ENCODE data around the gene MTMR4. TPM values are rescaled to one million over a fixed set of nuclear protein-coding genes. Genes with fewer than 3 reads are reported as not detected.

Gene MTMR4
- total and polyA plus RNA-seq, 3 experiments from 2014 or later = 23.3 to 91.8 (median 90.2) TPM

DNA sequence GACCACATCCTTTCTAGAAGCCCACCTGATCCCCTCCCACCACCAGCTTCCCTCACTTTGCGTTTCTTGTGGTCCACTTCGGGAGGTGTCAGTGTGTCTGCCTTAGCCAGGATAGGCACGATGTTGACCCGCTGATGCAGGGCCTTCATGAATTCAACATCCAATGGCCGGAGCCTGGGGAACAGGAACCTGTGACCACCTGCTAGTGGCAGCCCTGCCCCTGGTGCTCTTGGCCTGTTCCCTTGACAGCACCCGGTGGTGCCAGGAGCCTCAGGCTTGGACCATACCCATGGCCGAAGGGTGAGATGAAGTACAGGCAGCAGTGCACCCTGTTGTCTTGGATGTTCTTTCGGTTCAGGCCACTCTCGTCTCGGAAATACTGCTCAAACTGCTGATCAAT, 7.2 kb upstream of the MTMR4 start:
- H3K4me1 ChIP-seq (ENCODE audit: insufficient read depth, low read length) = peaks cover 13% of the 10 kb centered on the region
- ChIA-PET POLR2A (no interaction called here), CTCF (interaction anchor here (0.7 kb wide), 1 partner anchor 576 kb away, joined by 3 read pairs; no protein-coding TSS in a partner anchor)
- no peak overlapping the region for H3K27ac ChIP-seq (ENCODE audit: low read depth, low read length)
- no peaks in the 10 kb centered on the region for H3K36me3 ChIP-seq (ENCODE audit: insufficient read depth, low read length)
- no peak for DNase-seq
- no peak overlapping the region for H3K4me3 Mint-ChIP-seq
- H3K27me3 Mint-ChIP-seq = peaks cover 0 to 7% of the 10 kb centered on the region in 2 donors
- peaks cover 0 to 6% (median 0%) of the 10 kb centered on the region in 3 donors for H3K36me3 Mint-ChIP-seq
- H3K4me3 ChIP-seq (ENCODE audit: low read length) = no peak overlapping the region
- no peaks in the 10 kb centered on the region for H3K9me3 ChIP-seq (ENCODE audit: low read length)
- peak overlapping the region in 1 of 8 donors; percentile 46 for H3K27ac Mint-ChIP-seq
- no peaks in the 10 kb centered on the region for H3K9me3 Mint-ChIP-seq
- H3K27me3 ChIP-seq (ENCODE audit: insufficient read depth, low read length, poor library complexity, severe bottlenecking) = no peaks in the 10 kb centered on the region
- H3K4me1 Mint-ChIP-seq = peaks cover 10 to 17% (median 13%) of the 10 kb centered on the region in 3 donors

DNA sequence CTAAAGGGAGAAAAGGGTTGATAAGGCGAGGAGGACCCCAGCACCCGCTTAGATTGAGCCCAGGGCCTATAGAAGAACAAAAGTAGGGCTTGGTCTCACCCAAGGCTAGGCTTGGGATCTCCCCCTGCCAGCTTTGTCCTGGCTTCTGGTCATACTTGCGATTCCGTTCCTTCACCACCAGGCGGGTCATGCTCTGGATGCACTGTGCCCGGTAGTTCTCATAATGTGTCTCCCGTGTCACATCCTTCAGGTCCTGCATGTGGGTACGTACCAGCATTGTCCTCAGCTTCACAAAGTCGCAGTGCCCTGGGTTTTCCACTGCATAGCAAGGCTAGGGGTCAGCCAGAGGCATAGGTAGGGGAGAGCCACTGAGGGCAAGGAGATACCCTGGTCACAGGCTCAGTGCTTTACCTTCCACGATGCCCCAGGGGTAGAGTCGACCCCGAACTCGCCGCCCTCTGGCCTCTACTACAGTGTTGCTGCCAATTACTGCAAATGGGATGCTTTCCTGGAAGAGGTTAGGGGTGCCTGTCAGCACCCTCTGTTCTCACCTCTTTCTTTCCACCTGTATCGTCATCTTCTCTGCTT, 6.5 kb upstream of the MTMR4 start:
- Histone ChIP-seq H3K36me3 (ENCODE audit: insufficient read depth, low read length) (no peaks in the 10 kb centered on the region), H3K9me3 (ENCODE audit: low read length) (no peaks in the 10 kb centered on the region), H3K27ac (ENCODE audit: low read depth, low read length) (no peak overlapping the region), H3K4me1 (ENCODE audit: insufficient read depth, low read length) (peaks cover 21% of the 10 kb centered on the region), H3K4me3 (ENCODE audit: low read length) (no peak overlapping the region), H3K27me3 (ENCODE audit: insufficient read depth, low read length, poor library complexity, severe bottlenecking) (no peaks in the 10 kb centered on the region)
- Mint-ChIP-seq H3K4me1 (peaks cover 18 to 24% (median 20%) of the 10 kb centered on the region in 3 donors), H3K36me3 (peaks cover 0 to 6% (median 0%) of the 10 kb centered on the region in 3 donors), H3K9me3 (no peaks in the 10 kb centered on the region), H3K27ac (peak overlapping the region in 2 of 8 donors; percentile 46 to 65), H3K27me3 (peaks cover 0 to 7% of the 10 kb centered on the region in 2 donors), H3K4me3 (peak overlapping the region in 4 of 7 donors; percentile 15 to 48 (median 34))
- DNase-seq = no peak
- POLR2A ChIA-PET = interaction anchor here (0.6 kb wide), 1 partner anchor 29 kb away, joined by 6 read pairs; no protein-coding TSS in a partner anchor
- CTCF ChIA-PET = interaction anchor here (1.0 kb wide), 1 partner anchor 484 kb away, joined by 3 read pairs; no protein-coding TSS in a partner anchor

DNA sequence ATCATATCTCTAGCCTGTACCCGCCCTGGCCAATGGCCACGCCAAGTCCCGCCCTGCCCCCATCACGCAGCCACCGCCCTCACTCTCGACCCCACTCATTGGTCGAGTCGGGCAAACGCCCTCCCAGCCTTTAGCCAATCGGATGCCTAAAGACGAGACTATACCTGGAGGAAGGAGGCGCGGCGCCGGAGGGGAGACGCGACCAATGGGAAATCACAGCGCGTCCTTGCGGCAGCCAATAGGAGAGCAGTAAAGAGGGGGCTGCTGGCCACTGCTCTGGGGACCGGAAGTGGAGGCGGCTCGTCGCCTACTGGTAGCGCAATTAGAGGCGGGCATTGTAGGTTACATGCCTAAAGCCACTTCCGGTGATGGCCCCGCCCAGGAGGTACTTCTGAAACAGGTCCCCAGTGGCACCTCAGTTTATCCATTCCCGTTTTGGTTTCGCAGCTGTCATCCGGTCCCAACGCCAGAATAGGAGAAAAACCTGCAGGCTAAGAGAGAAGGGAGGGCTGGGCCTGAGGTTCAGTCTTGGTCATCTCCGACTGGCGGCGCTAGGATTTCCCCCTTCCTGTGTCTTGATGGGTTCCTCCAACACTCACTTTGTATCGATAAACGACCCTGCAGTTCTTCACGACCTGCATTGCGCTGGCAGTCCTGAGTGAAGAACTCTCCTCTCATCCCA, 3.6 kb upstream of the MTMR4 start:
- no peaks in the 10 kb centered on the region for H3K27me3 ChIP-seq (ENCODE audit: insufficient read depth, low read length, poor library complexity, severe bottlenecking)
- Mint-ChIP-seq H3K4me1 (peaks cover 35 to 48% (median 38%) of the 10 kb centered on the region in 3 donors), H3K27me3 (peaks cover 0 to 7% of the 10 kb centered on the region in 2 donors)

DNA sequence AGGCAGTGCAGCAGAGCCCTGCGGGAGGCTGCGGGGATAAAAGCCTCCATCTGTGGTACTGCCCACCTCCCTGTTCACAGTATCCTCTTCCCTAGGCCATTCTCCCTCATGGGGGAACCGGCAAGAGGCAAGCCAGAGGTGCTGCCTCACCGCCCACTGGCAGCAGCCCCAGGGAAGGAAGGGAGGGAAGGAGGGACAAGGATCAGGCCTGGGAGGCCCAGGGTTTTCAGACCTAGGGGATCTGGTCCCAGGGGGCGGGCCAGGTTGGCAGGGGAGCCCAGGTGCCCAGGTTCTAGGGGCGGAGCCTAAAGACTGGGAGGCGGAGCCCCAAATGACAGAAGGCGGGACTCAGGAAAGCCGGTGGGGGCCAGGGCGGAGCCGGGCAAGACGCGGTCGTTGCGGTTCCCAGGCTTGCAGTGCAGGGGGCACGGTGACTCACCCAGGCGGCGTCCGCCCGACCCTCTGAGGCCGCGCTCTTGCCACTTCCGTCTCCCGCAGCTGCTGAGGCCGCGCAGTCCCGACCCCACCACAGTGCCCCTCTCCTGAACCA, 3.0 kb upstream of the MTMR4 start:
- H3K9me3 Mint-ChIP-seq = no peaks in the 10 kb centered on the region
- Histone ChIP-seq H3K9me3 (ENCODE audit: low read length) (no peaks in the 10 kb centered on the region), H3K36me3 (ENCODE audit: insufficient read depth, low read length) (peaks cover 4% of the 10 kb centered on the region), H3K27ac (ENCODE audit: low read depth, low read length) (peak overlapping the region; percentile 77), H3K27me3 (ENCODE audit: insufficient read depth, low read length, poor library complexity, severe bottlenecking) (no peaks in the 10 kb centered on the region), H3K4me3 (ENCODE audit: low read length) (peak overlapping the region; percentile 81), H3K4me1 (ENCODE audit: insufficient read depth, low read length) (peaks cover 44% of the 10 kb centered on the region)
- no peak for DNase-seq
- peak overlapping the region; percentile 81 to 99 (median 97) for H3K4me3 Mint-ChIP-seq
- H3K36me3 Mint-ChIP-seq = peaks cover 0 to 9% (median 0%) of the 10 kb centered on the region in 3 donors
- CTCF ChIA-PET = interaction anchor here (1.4 to 2.1 kb wide), 4 partner anchors 9 to 166 kb away, joined by 3 to 8 read pairs (median 4); partner anchors contain the start of gene SUPT4H1
- peak overlapping the region; percentile 85 to 98 (median 94) for H3K27ac Mint-ChIP-seq
- H3K27me3 Mint-ChIP-seq = peaks cover 0 to 7% of the 10 kb centered on the region in 2 donors
- POLR2A ChIA-PET = interaction anchor here (1.0 to 2.8 kb wide), 6 partner anchors 30 to 1103 kb away, joined by 3 to 13 read pairs (median 6); partner anchors contain the start of genes HSF5 and SUPT4H1
- H3K4me1 Mint-ChIP-seq = peaks cover 38 to 53% (median 43%) of the 10 kb centered on the region in 3 donors

More for the DNA sequence above, 3.6 kb upstream of the MTMR4 start:
- peak; percentile 98 to 100 (median 100) for DNase-seq
- Mint-ChIP-seq H3K9me3 (no peaks in the 10 kb centered on the region), H3K27ac (peak overlapping the region; percentile 85 to 98 (median 94)), H3K4me3 (peak overlapping the region; percentile 81 to 99 (median 97)), H3K36me3 (peaks cover 0 to 6% (median 0%) of the 10 kb centered on the region in 3 donors)
- Histone ChIP-seq H3K4me3 (ENCODE audit: low read length) (peak overlapping the region; percentile 81), H3K4me1 (ENCODE audit: insufficient read depth, low read length) (peaks cover 41% of the 10 kb centered on the region), H3K9me3 (ENCODE audit: low read length) (no peaks in the 10 kb centered on the region), H3K36me3 (ENCODE audit: insufficient read depth, low read length) (no peaks in the 10 kb centered on the region), H3K27ac (ENCODE audit: low read depth, low read length) (peak overlapping the region; percentile 77)
- ChIA-PET CTCF (interaction anchor here (0.8 to 2.4 kb wide), 17 partner anchors 9 to 499 kb away, joined by 3 to 16 read pairs (median 4); partner anchors contain the start of gene SUPT4H1), POLR2A (interaction anchor here (0.5 to 2.8 kb wide), 10 partner anchors 30 to 1684 kb away, joined by 3 to 13 read pairs (median 6); partner anchors contain the start of genes C17orf67, DGKE, HSF5 and RAD51C)

DNA sequence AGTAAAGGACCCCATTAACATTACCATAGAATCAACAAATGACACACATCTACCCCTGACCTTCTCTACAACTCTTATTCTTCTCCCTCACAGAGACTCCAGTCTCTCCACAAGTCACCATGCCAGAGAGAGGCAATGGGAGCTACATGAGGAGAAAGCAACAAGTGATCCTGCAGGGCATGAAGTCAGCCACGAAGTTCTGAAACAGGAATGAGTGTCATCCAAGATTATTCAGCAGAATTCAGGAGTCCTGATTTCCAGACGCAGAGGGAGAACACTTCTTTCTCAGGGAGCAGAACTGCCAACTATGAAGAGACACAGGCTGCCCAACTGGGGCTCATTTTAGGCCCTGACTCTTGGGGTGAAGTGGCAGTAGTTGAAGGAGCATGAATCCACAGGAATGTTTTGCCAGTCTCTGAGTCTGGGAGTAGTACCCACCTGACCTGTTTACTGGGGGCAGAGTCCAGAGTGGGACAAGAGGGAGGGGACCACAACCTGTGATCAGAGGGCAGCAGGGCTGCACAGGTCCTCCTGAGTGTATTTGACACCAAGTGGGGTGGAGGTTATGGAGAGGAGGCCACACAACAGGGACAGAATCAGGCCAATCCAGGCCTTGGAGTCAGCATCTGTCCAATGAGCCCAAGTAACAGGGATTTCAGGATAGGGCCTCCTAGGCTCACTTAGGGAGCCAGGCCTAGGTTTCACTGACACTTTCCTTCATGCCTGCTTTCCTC, 2.4 kb upstream of the MTMR4 start:
- H3K4me3 ChIP-seq (ENCODE audit: low read length) = peak overlapping the region; percentile 81
- H3K27me3 Mint-ChIP-seq = peaks cover 0 to 7% of the 10 kb centered on the region in 2 donors
- H3K27ac ChIP-seq (ENCODE audit: low read depth, low read length) = peak overlapping the region; percentile 77
- H3K4me1 Mint-ChIP-seq = peaks cover 38 to 58% (median 44%) of the 10 kb centered on the region in 3 donors
- H3K9me3 Mint-ChIP-seq = no peaks in the 10 kb centered on the region
- no peaks in the 10 kb centered on the region for H3K27me3 ChIP-seq (ENCODE audit: insufficient read depth, low read length, poor library complexity, severe bottlenecking)
- ChIA-PET POLR2A (interaction anchor here (0.6 to 2.8 kb wide), 5 partner anchors 23 to 165 kb away, joined by 4 to 13 read pairs (median 6); partner anchors contain the start of genes HSF5 and SUPT4H1), CTCF (interaction anchor here (0.9 to 2.2 kb wide), 2 partner anchors 100 to 199 kb away, joined by 3 to 7 read pairs; partner anchors contain the start of gene RNF43)
- peaks cover 0 to 15% (median 0%) of the 10 kb centered on the region in 3 donors for H3K36me3 Mint-ChIP-seq
- peaks cover 44% of the 10 kb centered on the region for H3K4me1 ChIP-seq (ENCODE audit: insufficient read depth, low read length)
- DNase-seq = no peak
- H3K27ac Mint-ChIP-seq = peak overlapping the region; percentile 85 to 98 (median 94)
- H3K4me3 Mint-ChIP-seq = peak overlapping the region; percentile 81 to 99 (median 97)
- H3K9me3 ChIP-seq (ENCODE audit: low read length) = no peaks in the 10 kb centered on the region
- peaks cover 10% of the 10 kb centered on the region for H3K36me3 ChIP-seq (ENCODE audit: insufficient read depth, low read length)

DNA sequence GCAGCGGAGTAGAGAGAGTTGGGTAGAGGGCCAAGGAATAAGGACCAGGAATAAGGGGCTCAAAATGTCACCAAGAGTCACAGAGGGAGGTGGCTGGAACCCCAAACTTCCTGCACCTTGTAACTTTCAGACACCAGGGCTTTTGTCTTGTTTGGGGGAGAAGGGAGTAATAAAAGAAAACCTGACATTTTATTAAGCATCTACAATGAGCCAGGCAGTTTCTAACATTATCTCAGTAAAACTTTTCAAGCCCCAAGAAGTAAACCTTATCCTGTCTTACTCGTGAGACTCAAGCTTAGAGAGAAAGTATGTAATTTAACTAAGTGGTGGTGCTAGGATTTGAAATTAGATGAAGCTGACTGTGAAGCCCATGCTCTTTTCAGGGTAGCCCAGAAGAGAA, 848 bp upstream of the MTMR4 start:
- no peaks in the 10 kb centered on the region for H3K27me3 ChIP-seq (ENCODE audit: insufficient read depth, low read length, poor library complexity, severe bottlenecking)
- no peaks in the 10 kb centered on the region for H3K9me3 ChIP-seq (ENCODE audit: low read length)
- no peak overlapping the region for H3K4me3 ChIP-seq (ENCODE audit: low read length)
- no peak for DNase-seq
- peaks cover 44% of the 10 kb centered on the region for H3K4me1 ChIP-seq (ENCODE audit: insufficient read depth, low read length)
- Mint-ChIP-seq H3K27me3 (peaks cover 0 to 9% of the 10 kb centered on the region in 2 donors), H3K27ac (peak overlapping the region in 7 of 8 donors; percentile 65 to 88 (median 85)), H3K4me1 (peaks cover 45 to 65% (median 56%) of the 10 kb centered on the region in 3 donors), H3K9me3 (no peaks in the 10 kb centered on the region), H3K36me3 (peaks cover 0 to 30% (median 11%) of the 10 kb centered on the region in 3 donors), H3K4me3 (peak overlapping the region; percentile 66 to 86 (median 80))
- CTCF ChIA-PET = interaction anchor here (1.0 to 2.2 kb wide), 2 partner anchors 9 to 198 kb away, joined by 4 to 7 read pairs; no protein-coding TSS in a partner anchor
- H3K36me3 ChIP-seq (ENCODE audit: insufficient read depth, low read length) = peaks cover 25% of the 10 kb centered on the region
- H3K27ac ChIP-seq (ENCODE audit: low read depth, low read length) = no peak overlapping the region
- POLR2A ChIA-PET = interaction anchor here (0.7 to 1.9 kb wide), 4 partner anchors 27 to 591 kb away, joined by 3 to 6 read pairs (median 4); partner anchors contain the start of genes HSF5 and TRIM37

DNA sequence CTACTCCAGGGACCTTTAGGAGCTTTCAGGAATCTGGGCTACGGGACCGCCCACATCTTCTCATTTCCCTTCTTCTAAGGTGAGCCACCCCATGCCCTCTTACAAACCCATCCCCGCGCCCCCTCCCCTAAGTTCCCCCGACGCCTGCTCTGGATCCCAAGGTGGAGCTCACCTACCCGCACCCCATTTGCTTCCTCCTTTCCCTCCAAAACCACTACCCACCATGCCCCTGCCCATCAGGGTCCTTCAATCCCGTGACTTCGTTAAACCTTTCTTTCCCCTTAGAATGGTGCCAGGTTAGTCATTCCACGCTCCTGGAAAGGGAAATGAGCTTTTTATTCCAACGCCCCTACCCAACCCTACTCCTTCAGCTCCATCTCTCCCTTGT, 326 bp upstream of the MTMR4 start:
- Mint-ChIP-seq H3K36me3 (peaks cover 0 to 35% (median 16%) of the 10 kb centered on the region in 3 donors), H3K27me3 (peaks cover 0 to 9% of the 10 kb centered on the region in 2 donors)
- CTCF ChIA-PET = interaction anchor here (1.0 to 2.2 kb wide), 2 partner anchors 9 to 197 kb away, joined by 4 to 7 read pairs; no protein-coding TSS in a partner anchor

More for the DNA sequence above, 326 bp upstream of the MTMR4 start:
- H3K4me3 ChIP-seq (ENCODE audit: low read length) = peak overlapping the region; percentile 67
- peak overlapping the region in 7 of 8 donors; percentile 57 to 88 (median 85) for H3K27ac Mint-ChIP-seq
- H3K4me1 ChIP-seq (ENCODE audit: insufficient read depth, low read length) = peaks cover 44% of the 10 kb centered on the region
- no peaks in the 10 kb centered on the region for H3K9me3 ChIP-seq (ENCODE audit: low read length)
- no peak overlapping the region for H3K27ac ChIP-seq (ENCODE audit: low read depth, low read length)
- peak overlapping the region; percentile 66 to 86 (median 80) for H3K4me3 Mint-ChIP-seq
- H3K27me3 ChIP-seq (ENCODE audit: insufficient read depth, low read length, poor library complexity, severe bottlenecking) = no peaks in the 10 kb centered on the region
- no peak for DNase-seq
- peaks cover 44 to 70% (median 62%) of the 10 kb centered on the region in 3 donors for H3K4me1 Mint-ChIP-seq
- H3K36me3 ChIP-seq (ENCODE audit: insufficient read depth, low read length) = peaks cover 30% of the 10 kb centered on the region
- no peaks in the 10 kb centered on the region for H3K9me3 Mint-ChIP-seq
- POLR2A ChIA-PET = interaction anchor here (0.7 to 1.9 kb wide), 5 partner anchors 27 to 592 kb away, joined by 3 to 6 read pairs (median 3); partner anchors contain the start of genes HSF5 and TRIM37
